HCT116 (cell line): ENCODE results near the gene FAM170B.

Source experiments
- EZH2 ChIP-seq: fragments of 200-600 bp; sonication (generic); IDR thresholded peaks from 2 replicates; pipeline ENCODE4 v1.6.1; 2017; ENCODE audit warnings: antibody characterized with exemption, mixed run types
- FOSL1 ChIP-seq: IDR thresholded peaks from 2 replicates; pipeline ENCODE4 v1.6.1; 2012; ENCODE audit warnings: low read depth
- POLR2A ChIP-seq: IDR thresholded peaks from 2 replicates; pipeline ENCODE4 v1.7.0; 2011; ENCODE audit warnings: borderline replicate concordance; ENCODE audit not compliant: insufficient read depth, insufficient read length; ENCODE audit errors: extremely low read depth
- POLR2AphosphoS5 ChIP-seq: IDR thresholded peaks from 2 replicates; pipeline ENCODE4 v1.6.1; 2011; ENCODE audit warnings: mild to moderate bottlenecking, low read depth, low read length, moderate library complexity
- SIN3A ChIP-seq: IDR thresholded peaks from 2 replicates; pipeline ENCODE4 v1.6.1; 2012; ENCODE audit warnings: low read depth
- TF ChIP-seq, protein P1 (sequence below), 3 experiments: fragments of 200-600 bp in 1 of 3; sonication (generic) in 1 of 3; IDR thresholded peaks in 2 of 3; conservative IDR thresholded peaks in 1 of 3; 2 replicates each; pipeline ENCODE4 v1.5.1; 2012 to 2017; ENCODE audit warnings: low read depth in 2 of 3, low read length in 2 of 3, antibody characterized with exemption in 1 of 3, borderline replicate concordance in 1 of 3, control low read depth in 1 of 3, mild to moderate bottlenecking in 1 of 3, mixed read lengths in 1 of 3, mixed run types in 1 of 3, moderate library complexity in 1 of 3; ENCODE audit not compliant: insufficient read depth in 1 of 3
- TF ChIP-seq, protein P2 (sequence below): IDR thresholded peaks from 2 replicates; pipeline ENCODE4 v1.6.1; 2011; ENCODE audit warnings: mild to moderate bottlenecking, low read length, moderate library complexity; ENCODE audit not compliant: insufficient replicate concordance; ENCODE audit errors: extremely low read depth
- TF ChIP-seq, protein P3 (sequence below): IDR thresholded peaks from 2 replicates; pipeline ENCODE4 v1.6.1; 2012

DNA sequence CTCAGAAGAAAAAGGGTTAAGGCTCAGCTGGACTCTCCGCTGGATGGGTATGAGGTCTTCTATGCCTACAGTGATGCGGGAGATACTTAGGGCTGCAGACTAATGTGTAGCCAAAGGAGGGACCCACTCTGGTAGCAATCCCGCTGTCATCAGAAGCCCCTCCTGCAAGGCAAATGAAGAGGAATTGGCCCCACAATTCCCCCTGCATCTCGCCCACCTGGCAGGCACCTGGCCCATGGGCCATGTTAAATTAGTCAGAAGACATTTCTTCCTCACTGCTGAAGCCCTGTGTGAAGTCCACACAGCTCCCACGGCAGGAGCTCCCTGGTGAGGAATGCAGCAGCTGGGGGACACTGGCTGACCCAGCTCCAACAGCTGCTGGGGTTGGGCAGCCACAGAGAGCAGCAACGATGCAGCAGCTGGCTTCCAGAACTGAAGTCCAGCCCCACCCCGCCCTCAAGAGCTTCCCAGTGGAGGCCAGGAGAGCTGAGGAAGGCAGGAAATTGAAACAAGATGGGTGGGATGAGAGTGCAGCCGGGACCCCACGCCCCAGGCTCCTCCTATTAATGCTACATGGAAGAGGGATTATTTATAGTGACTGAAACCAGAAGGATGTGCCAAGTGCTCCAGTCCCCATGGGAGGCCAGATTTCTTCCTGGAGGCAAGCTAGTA lies 24.0 kb downstream of the FAM170B start:
- TF ChIP-seq, protein P1, sequence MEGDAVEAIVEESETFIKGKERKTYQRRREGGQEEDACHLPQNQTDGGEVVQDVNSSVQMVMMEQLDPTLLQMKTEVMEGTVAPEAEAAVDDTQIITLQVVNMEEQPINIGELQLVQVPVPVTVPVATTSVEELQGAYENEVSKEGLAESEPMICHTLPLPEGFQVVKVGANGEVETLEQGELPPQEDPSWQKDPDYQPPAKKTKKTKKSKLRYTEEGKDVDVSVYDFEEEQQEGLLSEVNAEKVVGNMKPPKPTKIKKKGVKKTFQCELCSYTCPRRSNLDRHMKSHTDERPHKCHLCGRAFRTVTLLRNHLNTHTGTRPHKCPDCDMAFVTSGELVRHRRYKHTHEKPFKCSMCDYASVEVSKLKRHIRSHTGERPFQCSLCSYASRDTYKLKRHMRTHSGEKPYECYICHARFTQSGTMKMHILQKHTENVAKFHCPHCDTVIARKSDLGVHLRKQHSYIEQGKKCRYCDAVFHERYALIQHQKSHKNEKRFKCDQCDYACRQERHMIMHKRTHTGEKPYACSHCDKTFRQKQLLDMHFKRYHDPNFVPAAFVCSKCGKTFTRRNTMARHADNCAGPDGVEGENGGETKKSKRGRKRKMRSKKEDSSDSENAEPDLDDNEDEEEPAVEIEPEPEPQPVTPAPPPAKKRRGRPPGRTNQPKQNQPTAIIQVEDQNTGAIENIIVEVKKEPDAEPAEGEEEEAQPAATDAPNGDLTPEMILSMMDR (IDR thresholded peaks at IDR 0.05 in 2 of 3, conservative IDR thresholded peaks at IDR 0.05 in 1 of 3; ENCODE audit: borderline replicate concordance in 1 of 3, insufficient read depth in 1 of 3, low read depth in 2 of 3, low read length in 2 of 3): no peak
- TF ChIP-seq SIN3A (no peak), POLR2AphosphoS5 (no peak), POLR2A (no peak), FOSL1 (no peak), EZH2 (no peak)
- TF ChIP-seq, protein P2, sequence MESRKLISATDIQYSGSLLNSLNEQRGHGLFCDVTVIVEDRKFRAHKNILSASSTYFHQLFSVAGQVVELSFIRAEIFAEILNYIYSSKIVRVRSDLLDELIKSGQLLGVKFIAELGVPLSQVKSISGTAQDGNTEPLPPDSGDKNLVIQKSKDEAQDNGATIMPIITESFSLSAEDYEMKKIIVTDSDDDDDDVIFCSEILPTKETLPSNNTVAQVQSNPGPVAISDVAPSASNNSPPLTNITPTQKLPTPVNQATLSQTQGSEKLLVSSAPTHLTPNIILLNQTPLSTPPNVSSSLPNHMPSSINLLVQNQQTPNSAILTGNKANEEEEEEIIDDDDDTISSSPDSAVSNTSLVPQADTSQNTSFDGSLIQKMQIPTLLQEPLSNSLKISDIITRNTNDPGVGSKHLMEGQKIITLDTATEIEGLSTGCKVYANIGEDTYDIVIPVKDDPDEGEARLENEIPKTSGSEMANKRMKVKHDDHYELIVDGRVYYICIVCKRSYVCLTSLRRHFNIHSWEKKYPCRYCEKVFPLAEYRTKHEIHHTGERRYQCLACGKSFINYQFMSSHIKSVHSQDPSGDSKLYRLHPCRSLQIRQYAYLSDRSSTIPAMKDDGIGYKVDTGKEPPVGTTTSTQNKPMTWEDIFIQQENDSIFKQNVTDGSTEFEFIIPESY: no peak
- TF ChIP-seq, protein P3, sequence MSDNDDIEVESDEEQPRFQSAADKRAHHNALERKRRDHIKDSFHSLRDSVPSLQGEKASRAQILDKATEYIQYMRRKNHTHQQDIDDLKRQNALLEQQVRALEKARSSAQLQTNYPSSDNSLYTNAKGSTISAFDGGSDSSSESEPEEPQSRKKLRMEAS: no peak
